Activated CD4-positive, alpha-beta T cell treated with anti-CD3 and anti-CD28 coated beads, Interleukin-2, amount 10 ng/mL, durations not matched to agents 7 days and 5 days (primary cell): Measurements from ENCODE around the gene NR2F2. TPM values are rescaled to one million over a fixed set of nuclear protein-coding genes. Genes with fewer than 3 reads are reported as not detected.
A peak's percentile ranks its signal among the peaks of the same experiment; 100 is the strongest.

Experiments
- CTCF ChIA-PET: fragments of 350-600 bp; sonication (Branson Sonifier 250); formaldehyde crosslinking; loops from one replicate; lab custom pipeline; 2021; ENCODE audit warnings: antibody characterized with exemption; lab: Charles Lee
- POLR2A ChIA-PET: fragments of 350-600 bp; sonication (Branson Sonifier 250); formaldehyde crosslinking; loops from one replicate; lab custom pipeline; 2021; ENCODE audit warnings: antibody characterized with exemption; lab: Charles Lee
- DNase-seq: peaks from one replicate; pipeline ENCODE4 v3.0.0-alpha.2; 2020
- H3K27ac Mint-ChIP-seq: one replicate; pipeline ENCODE4 v1.8.0; 2021; ENCODE audit warnings: mild to moderate bottlenecking, moderate library complexity, mixed read lengths
- H3K27me3 Mint-ChIP-seq: one replicate; pipeline ENCODE4 v1.8.0; 2021; ENCODE audit warnings: mixed read lengths
- H3K36me3 Mint-ChIP-seq: one replicate; pipeline ENCODE4 v1.8.0; 2021; ENCODE audit warnings: low read depth, mixed read lengths
- H3K4me1 Mint-ChIP-seq: one replicate; pipeline ENCODE4 v1.8.0; 2021; ENCODE audit warnings: mixed read lengths
- H3K4me3 Mint-ChIP-seq: one replicate; pipeline ENCODE4 v1.8.0; 2021; ENCODE audit warnings: mild to moderate bottlenecking, moderate library complexity, mixed read lengths
- H3K9me3 Mint-ChIP-seq: one replicate; pipeline ENCODE4 v1.8.0; 2021; ENCODE audit warnings: mixed read lengths
- total RNA-seq, 2 experiments: library from RNA; stranded (reverse); gene quantifications; one replicate each; pipeline ENCODE4 v1.2.3, GENCODE V29; 2021

The NR2F2 gene
- total RNA-seq, 2 experiments from 2014 or later: not detected

- DNase-seq: no peak
- ChIA-PET POLR2A (no interaction called here), CTCF (interaction anchor here (1.2 kb wide), 1 partner anchor 9 kb away, joined by 3 read pairs; no protein-coding TSS in a partner anchor)
- Mint-ChIP-seq H3K4me1 (no peaks in the 10 kb centered on the region), H3K27ac (no peak overlapping the region), H3K9me3 (peaks cover 2% of the 10 kb centered on the region), H3K4me3 (no peak overlapping the region), H3K27me3 (peaks cover 84% of the 10 kb centered on the region), H3K36me3 (peaks cover 3% of the 10 kb centered on the region)
Measured at GRCh38 chr15:96349857-96350720, 19.6 kb downstream of the NR2F2 start.

- Mint-ChIP-seq H3K36me3 (no peaks in the 10 kb centered on the region), H3K27ac (no peak overlapping the region), H3K4me1 (peaks cover under 1% of the 10 kb centered on the region), H3K9me3 (peaks cover 2% of the 10 kb centered on the region), H3K4me3 (no peak overlapping the region), H3K27me3 (peaks cover 73% of the 10 kb centered on the region)
- DNase-seq: no peak
- POLR2A ChIA-PET: no interaction called here
- CTCF ChIA-PET: interaction anchor here (1.0 kb wide), 1 partner anchor 9 kb away, joined by 3 read pairs; no protein-coding TSS in a partner anchor
Measured at GRCh38 chr15:96350934-96351724, 20.6 kb downstream of the NR2F2 start.

- Mint-ChIP-seq H3K36me3 (no peaks in the 10 kb centered on the region), H3K4me1 (peaks cover 9% of the 10 kb centered on the region), H3K9me3 (peaks cover 5% of the 10 kb centered on the region), H3K4me3 (no peak overlapping the region), H3K27ac (no peak overlapping the region), H3K27me3 (peaks cover 70% of the 10 kb centered on the region)
- DNase-seq: no peak
- CTCF ChIA-PET: interaction anchor here (1.0 kb wide), 1 partner anchor 10 kb away, joined by 3 read pairs; no protein-coding TSS in a partner anchor
- POLR2A ChIA-PET: no interaction called here
Measured at GRCh38 chr15:96351761-96352603, 21.5 kb downstream of the NR2F2 start.

GRCh38 chr15:96352604-96353405, 22.3 kb downstream of the NR2F2 start:
- no peak for DNase-seq
- Mint-ChIP-seq H3K4me1 (peaks cover 14% of the 10 kb centered on the region), H3K36me3 (peaks cover under 1% of the 10 kb centered on the region), H3K27ac (no peak overlapping the region), H3K9me3 (peaks cover 5% of the 10 kb centered on the region), H3K27me3 (peaks cover 66% of the 10 kb centered on the region), H3K4me3 (no peak overlapping the region)
- POLR2A ChIA-PET: no interaction called here
- CTCF ChIA-PET: no interaction called here

DNA sequence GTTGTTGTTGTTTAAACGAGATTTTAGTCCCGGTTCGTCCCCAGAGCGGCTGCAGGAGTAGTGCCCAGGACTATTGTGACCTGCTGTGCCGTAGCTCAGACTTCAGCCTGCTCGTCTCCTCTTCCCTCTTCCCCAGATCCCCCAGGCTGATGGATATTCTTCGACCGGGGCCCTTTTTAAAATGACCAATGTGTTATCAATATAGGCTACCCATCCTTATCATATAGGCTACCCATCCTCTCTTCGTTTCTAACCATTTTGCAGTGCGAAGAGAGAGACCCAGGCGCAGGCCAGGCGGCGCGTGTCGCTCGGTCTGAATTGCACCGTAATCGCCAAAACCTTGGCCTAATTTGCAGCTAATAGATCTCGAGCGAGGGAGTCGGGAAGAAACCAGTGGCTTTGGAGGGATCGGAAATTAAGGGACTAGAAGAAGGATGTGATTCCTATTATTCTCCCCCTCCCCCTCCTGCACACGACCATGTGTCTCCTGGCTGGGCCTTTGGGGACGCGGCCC, 23.0 kb downstream of the NR2F2 start:
- ChIA-PET POLR2A (no interaction called here), CTCF (interaction anchor here (1.2 to 1.5 kb wide), 2 partner anchors 12 to 15 kb away, joined by 4 read pairs; no protein-coding TSS in a partner anchor)
- DNase-seq: no peak
- H3K4me3 Mint-ChIP-seq: no peak overlapping the region
- H3K9me3 Mint-ChIP-seq: peaks cover 11% of the 10 kb centered on the region
- peaks cover 2% of the 10 kb centered on the region for H3K36me3 Mint-ChIP-seq
- peaks cover 66% of the 10 kb centered on the region for H3K27me3 Mint-ChIP-seq
- H3K4me1 Mint-ChIP-seq: peaks cover 21% of the 10 kb centered on the region
- H3K27ac Mint-ChIP-seq: peak overlapping the region; percentile 39

DNA sequence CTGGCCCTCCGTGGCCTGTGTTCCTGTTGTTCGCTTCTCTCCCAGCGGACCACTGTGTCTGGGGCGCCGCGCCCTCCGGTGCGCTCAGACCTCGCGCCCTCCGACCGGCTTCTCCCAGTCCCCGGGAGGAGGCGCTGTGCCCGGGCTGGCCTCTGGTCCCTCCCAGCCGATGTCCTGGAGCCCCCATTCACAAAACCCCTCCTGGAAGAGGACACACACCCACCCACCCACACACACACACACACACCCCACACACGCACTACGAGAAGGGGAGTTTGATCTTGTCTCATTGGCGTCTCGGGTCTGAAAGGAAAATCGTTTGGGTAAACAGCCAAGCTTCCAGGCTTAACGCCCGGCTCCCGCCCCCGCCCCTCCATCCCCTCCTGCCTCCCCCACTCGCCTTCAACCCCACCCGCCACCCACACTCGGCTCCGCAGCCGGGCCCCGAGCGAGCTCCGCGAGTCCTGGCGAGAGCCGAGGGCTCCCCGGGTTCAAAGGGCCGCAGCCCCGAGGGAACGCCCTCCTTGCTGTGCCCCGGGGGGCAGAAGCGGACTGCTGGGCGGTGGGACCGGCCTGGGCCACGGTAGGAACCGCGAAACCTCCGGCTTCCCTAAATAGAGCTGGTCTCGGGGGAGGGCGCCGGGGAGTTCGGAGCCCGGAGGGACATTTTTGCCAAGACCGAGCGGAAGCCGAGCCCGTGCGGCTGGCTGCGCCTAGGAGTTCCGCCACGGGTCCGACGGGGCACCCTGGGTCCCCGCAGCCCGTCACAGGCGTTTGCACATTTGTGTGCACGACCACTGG, 23.6 kb downstream of the NR2F2 start:
- peaks cover 11% of the 10 kb centered on the region for H3K9me3 Mint-ChIP-seq
- H3K27ac Mint-ChIP-seq: no peak overlapping the region
- peaks cover 2% of the 10 kb centered on the region for H3K36me3 Mint-ChIP-seq
- peaks cover 21% of the 10 kb centered on the region for H3K4me1 Mint-ChIP-seq
- DNase-seq: no peak
- POLR2A ChIA-PET: no interaction called here
- peaks cover 66% of the 10 kb centered on the region for H3K27me3 Mint-ChIP-seq
- CTCF ChIA-PET: interaction anchor here (0.7 to 1.5 kb wide), 3 partner anchors 8 to 14 kb away, joined by 3 to 4 read pairs (median 4); no protein-coding TSS in a partner anchor
- H3K4me3 Mint-ChIP-seq: no peak overlapping the region

- ChIA-PET CTCF (interaction anchor here (1.2 to 1.5 kb wide), 2 partner anchors 10 to 13 kb away, joined by 4 read pairs; no protein-coding TSS in a partner anchor), POLR2A (no interaction called here)
- no peak for DNase-seq
- Mint-ChIP-seq H3K36me3 (peaks cover 2% of the 10 kb centered on the region), H3K4me1 (peaks cover 21% of the 10 kb centered on the region), H3K27ac (no peak overlapping the region), H3K27me3 (peaks cover 63% of the 10 kb centered on the region), H3K9me3 (peaks cover 11% of the 10 kb centered on the region), H3K4me3 (no peak overlapping the region)
Measured at GRCh38 chr15:96354731-96355567, 24.4 kb downstream of the NR2F2 start.

DNA sequence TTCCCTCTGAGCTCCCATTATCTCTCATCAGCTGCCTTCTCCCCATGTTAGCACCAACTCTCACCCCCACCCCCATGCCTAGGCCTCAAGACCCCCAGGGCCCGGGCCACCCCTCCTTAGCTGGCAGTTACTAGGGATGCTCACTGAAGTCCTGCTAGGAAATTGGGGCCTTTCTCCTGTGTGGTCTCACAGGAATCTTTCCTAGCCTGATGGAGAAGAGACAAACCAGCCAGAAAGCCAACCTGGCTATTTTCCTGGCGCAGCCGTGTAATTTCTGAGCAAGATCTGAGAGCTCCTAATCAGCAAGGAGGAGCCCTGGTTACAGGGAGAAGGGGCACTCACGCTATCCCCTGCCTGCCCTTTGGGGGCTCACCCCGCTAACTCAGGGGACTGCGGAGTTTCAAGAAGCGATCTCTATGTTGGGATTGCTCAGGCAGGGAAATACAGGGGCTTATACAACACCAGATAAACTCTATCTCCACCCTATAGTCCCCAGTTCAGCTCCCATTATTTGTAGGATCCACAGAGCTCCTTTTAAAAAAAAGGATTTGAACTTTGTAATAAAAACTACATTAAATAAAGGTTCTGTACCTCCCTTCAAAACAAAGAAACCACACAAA, 25.2 kb downstream of the NR2F2 start:
- Mint-ChIP-seq H3K4me3 (no peak overlapping the region), H3K27me3 (peaks cover 58% of the 10 kb centered on the region), H3K4me1 (peaks cover 21% of the 10 kb centered on the region), H3K36me3 (peaks cover 2% of the 10 kb centered on the region), H3K9me3 (peaks cover 11% of the 10 kb centered on the region), H3K27ac (no peak overlapping the region)
- no peak for DNase-seq
- CTCF ChIA-PET: interaction anchor here (0.6 to 1.5 kb wide), 3 partner anchors 11 to 36 kb away, joined by 3 read pairs; no protein-coding TSS in a partner anchor
- POLR2A ChIA-PET: no interaction called here

GRCh38 chr15:96356494-96357455, 26.3 kb downstream of the NR2F2 start:
- peaks cover 55% of the 10 kb centered on the region for H3K27me3 Mint-ChIP-seq
- ChIA-PET CTCF (interaction anchor here (0.7 to 1.5 kb wide), 4 partner anchors 11 to 16 kb away, joined by 3 read pairs; no protein-coding TSS in a partner anchor), POLR2A (no interaction called here)
- peaks cover 2% of the 10 kb centered on the region for H3K36me3 Mint-ChIP-seq
- H3K9me3 Mint-ChIP-seq: peaks cover 11% of the 10 kb centered on the region
- peaks cover 21% of the 10 kb centered on the region for H3K4me1 Mint-ChIP-seq
- peak overlapping the region; percentile 36 for H3K27ac Mint-ChIP-seq
- peak; percentile 73 for DNase-seq
- peak overlapping the region; percentile 73 for H3K4me3 Mint-ChIP-seq
